IPS-NIHi7 (cell line): ENCODE results near the gene SZT2.
"Not testable (repeated sequence)": the region's sequence is repeated elsewhere in the genome, so short reads cannot be mapped to it uniquely, and the experiment has no call there.

Experiments
- DNase-seq: peaks from one replicate; pipeline ENCODE4 v3.0.0; 2012; ENCODE audit warnings: mixed read lengths; ENCODE audit errors: extremely low spot score

Gene SZT2

GRCh38 chr1:43491061-43491460, 101.4 kb downstream of the SZT2 start:
- DNase-seq = no peak

- no peak for DNase-seq
Measured at GRCh38 chr1:43492826-43493225, 103.1 kb downstream of the SZT2 start.

GRCh38 chr1:43493661-43494450, 104.2 kb downstream of the SZT2 start:
- peak; percentile 52 for DNase-seq

GRCh38 chr1:43495204-43495603, 105.5 kb downstream of the SZT2 start:
- no peak for DNase-seq

GRCh38 chr1:43499898-43500297, 110.2 kb downstream of the SZT2 start:
- no peak for DNase-seq

- DNase-seq = not testable (repeated sequence)
Measured at GRCh38 chr1:43501806-43502205, 112.1 kb downstream of the SZT2 start.

GRCh38 chr1:43503534-43503933, 113.8 kb downstream of the SZT2 start:
- no peak for DNase-seq
